C1 segment of cervical spinal cord (tissue), 14 donors: ENCODE measurements around the gene ARCN1.

Source experiments
- DNase-seq, 14 donors: peaks; one replicate each; lab custom pipeline; 2025; lab: John Stamatoyannopoulos, UW

Gene ARCN1

DNA sequence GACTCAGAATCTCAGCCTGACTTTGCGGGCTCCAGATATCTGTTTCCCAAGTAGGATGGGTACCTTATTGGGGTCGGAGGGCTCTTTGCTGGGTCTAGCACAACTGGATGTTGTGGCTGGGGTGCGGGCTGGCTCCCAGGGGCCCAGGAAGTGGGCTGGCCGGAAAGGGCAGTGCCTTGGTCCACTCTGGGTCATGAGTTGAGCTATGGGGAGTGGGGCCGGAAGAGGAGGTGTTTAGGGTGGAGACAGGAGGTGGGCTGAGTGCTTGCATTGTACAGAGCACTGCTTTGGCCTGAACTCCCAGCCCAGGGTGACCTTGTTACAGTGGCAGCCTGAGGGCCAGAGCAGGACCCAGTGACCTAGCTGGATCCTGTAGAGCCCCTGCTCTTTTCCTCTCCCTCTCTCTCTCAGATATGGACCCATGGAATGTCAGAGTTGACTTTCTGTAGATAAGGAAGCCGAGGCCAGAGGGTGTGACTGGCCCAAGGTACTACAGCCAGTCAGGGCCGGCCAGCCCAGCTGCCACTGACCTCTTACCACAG, 48.4 kb downstream of the ARCN1 start:
- no peak for DNase-seq

GRCh38 chr11:118621071-118621783, 49.0 kb downstream of the ARCN1 start:
- peak in 13 of 14 donors; percentile 64 to 91 (median 78) for DNase-seq

DNA sequence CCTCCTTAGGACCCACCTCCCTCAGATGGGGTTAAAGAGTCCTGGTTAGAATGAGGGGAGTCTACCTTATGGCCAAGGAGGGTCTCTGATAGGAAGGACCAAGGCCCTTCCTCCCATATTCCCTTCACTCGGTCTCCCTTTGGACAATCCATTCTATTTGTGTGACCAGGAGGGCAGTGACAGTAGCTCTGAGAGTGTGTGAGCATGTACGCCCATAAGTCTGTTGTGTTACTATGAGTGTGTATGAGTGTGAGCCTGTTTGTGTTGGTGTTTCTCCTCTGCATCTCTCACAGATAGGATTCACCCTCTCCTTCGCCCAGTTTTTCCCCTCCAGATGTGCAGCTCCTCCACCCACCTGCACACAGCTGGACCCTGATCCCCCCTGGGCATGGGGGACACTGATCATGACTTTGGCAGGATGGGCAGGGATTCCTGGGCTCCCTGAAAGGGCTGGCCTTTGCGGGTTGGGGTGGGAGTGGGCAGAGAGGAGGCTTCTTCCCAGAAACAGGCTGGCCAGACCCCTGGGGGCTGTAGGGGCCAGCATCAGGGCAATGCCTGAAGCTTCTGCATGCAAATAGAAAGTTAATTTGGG, 49.7 kb downstream of the ARCN1 start:
- DNase-seq: peak in 1 of 14 donors; percentile 51

- DNase-seq: peak in 8 of 14 donors; percentile 31 to 84 (median 46)
Observed at GRCh38 chr11:118622376-118623268, 50.4 kb downstream of the ARCN1 start.

- peak in 1 of 14 donors; percentile 49 for DNase-seq
Observed at GRCh38 chr11:118623269-118623655, 51.1 kb downstream of the ARCN1 start.

GRCh38 chr11:118625036-118625690, 53.0 kb downstream of the ARCN1 start:
- peak in 6 of 14 donors; percentile 21 to 81 (median 37) for DNase-seq

GRCh38 chr11:118625976-118626375, 53.8 kb downstream of the ARCN1 start:
- peak in 2 of 14 donors; percentile 9 to 27 for DNase-seq

- DNase-seq: peak in 1 of 14 donors; percentile 56
Observed at GRCh38 chr11:118627566-118627965, 55.4 kb downstream of the ARCN1 start.

DNA sequence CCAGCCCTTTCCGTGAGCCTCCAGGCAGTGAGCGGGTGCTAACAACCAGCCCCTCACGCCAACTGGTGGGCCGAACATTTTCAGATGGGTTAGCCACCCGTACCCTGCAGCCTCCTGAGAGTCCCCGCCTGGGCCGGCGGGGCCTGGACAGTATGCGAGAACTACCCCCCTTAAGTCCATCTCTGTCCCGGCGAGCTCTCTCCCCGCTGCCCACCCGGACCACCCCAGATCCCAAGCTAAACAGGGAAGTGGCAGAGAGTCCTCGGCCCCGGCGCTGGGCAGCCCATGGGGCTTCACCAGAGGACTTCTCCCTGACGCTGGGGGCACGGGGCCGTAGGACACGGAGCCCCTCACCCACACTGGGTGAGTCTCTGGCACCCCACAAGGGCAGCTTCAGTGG, 55.8 kb downstream of the ARCN1 start:
- no peak for DNase-seq

DNA sequence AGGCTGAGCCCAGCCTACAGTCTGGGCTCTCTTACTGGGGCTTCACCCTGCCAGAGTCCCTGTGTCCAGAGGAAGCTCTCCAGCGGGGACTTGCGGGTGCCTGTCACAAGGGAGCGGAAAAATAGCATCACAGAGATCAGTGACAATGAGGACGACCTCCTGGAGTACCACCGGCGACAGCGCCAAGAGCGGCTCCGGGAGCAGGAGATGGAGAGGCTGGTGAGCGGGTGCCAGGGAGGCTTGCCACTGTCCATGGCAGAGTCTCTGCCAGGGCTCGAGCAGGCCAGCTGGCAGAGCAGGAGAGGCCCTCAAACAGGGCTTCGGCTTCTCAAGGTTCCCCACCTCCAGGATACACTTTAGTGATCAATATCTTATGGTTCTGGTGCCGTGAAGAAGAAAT, 56.2 kb downstream of the ARCN1 start:
- peak in 7 of 14 donors; percentile 27 to 95 (median 37) for DNase-seq

DNA sequence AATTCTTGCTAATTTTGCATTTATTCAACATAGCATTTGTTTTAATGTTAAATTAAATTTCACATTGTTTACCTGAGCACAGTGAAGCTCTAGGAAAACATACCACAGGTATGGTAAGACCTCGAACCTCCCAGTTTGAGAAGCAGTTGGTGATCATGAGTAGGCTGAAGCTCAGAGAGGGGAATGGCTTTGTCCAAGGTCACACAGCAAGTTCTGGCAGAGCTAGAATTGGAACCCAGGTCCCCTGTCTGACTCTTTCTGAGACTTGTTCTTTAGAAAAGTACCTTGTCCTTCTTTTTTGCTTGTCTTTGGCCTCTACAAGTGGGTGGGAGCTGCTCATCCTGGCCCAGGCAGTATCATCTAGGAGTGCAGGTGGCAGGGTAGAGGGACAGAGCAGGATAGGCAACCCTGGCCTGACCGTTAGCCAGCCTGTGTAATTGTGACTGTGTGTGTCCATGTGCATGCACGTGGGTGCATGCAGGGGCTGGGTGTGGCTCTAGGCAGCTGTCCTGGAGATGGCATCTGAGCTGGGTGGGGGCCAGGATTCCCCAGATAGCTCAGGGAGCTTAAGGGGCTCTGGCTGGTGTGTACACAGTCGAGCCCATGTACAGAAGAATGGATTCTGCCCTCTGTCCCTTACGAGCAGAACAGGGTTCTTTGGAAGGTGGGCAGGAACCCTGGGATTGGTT, 56.8 kb downstream of the ARCN1 start:
- no peak for DNase-seq

DNA sequence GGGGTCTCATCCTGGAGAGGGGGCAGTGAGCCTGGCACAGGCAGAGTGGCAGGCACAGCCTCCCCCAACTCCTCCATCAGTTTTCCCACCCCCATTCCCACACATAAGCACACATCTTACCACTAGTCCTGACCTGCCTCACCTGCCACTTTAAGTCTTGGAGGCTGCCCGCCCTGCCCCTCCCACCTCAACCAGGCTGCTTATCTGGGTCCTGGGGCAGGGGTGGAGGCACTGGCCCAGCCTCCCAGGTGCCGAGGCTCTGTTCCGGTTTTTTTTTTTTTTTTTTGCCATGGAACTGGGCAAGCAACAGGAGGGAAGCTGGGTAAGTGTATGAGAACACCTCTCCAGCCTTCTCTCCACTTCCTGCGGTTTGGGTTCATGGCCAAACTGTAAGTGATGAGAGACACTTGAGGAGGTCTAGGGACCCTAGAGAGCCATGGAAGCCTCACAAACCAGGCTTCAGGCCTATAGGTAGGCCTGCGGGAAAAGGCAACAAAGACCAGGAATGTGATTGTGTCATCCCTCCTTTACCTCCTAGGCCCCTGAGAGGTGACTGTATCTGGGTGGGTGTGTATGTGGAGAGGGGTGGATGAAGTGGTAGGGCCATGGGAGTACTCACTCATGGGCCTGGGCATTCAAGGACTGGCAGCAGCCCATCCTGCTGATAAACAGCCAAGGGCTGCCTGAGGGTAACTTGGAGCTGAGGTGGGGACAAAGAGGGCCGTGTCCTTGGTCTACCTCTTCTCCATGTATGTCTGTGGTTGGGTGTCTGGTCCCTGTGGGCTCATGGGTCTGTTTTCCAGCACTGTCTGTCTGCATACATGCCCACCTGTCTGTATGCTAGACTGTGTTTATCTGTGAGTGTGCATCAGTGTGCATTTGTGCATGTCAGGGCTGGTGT, 57.8 kb downstream of the ARCN1 start:
- no peak for DNase-seq

GRCh38 chr11:118631142-118631909, 59.1 kb downstream of the ARCN1 start:
- no peak for DNase-seq

GRCh38 chr11:118632577-118633318, 60.5 kb downstream of the ARCN1 start:
- DNase-seq: no peak

DNA sequence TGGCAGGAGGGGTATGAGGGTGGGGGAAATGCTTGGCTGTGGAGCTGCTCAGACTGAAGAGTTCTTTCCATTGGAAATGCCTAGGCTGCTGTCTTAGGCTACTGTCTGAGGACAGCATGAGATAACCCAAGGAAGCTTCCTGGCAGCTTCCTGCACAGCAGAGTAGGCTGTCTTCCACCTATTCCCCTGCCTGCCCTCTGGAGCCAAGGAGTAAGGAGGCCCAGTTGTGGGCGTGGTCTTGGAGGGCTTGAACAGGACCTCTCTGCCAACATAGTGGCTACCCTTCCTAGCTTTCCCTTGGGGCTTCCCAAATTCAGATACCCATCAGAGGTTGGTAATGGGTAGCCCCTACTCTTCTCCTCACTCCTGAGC, 61.1 kb downstream of the ARCN1 start:
- no peak for DNase-seq

DNA sequence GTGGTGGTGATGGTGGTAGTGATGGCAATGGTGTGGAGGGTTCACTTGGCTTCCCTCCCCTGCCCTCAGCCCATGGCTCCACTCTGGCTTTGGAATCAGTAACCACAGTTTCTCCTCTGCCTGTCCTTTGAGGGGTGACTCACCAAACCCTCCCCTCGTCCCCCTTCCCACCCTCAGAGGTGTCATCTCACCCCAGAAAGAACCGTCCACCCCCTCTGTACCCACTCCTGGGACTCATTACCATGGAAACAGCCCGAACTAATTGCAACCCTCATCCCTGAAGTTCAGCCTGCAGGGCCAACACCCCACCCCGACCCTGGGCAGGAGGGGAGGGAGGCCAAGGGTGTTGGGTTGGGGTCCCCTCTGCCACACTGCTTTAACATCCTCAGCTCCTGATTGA, 61.8 kb downstream of the ARCN1 start:
- peak in 1 of 14 donors; percentile 26 for DNase-seq

- DNase-seq: peak in 9 of 14 donors; percentile 25 to 80 (median 49)
Observed at GRCh38 chr11:118634431-118635236, 62.4 kb downstream of the ARCN1 start.
